GM18517 (cell line): ENCODE results near the gene RPL31.

Source experiments
- ATAC-seq: cut with Tn5 transposase; IDR thresholded peaks from one replicate; pipeline ENCODE4 v1.9.1; 2021; ENCODE audit warnings: mild to moderate bottlenecking, moderate library complexity; ENCODE audit not compliant: unreplicated experiment

Gene RPL31

GRCh38 chr2:100974712-100975520 lies 27.2 kb upstream of the RPL31 start:
- ATAC-seq, result no peak

GRCh38 chr2:100975521-100975785 lies 26.6 kb upstream of the RPL31 start:
- no peak for ATAC-seq

GRCh38 chr2:100976061-100976460 lies 26.0 kb upstream of the RPL31 start:
- ATAC-seq, result no peak

- peak; percentile 93 for ATAC-seq
These were observed 25.3 kb upstream of the RPL31 start for GRCh38 chr2:100976645-100977391.

- ATAC-seq, result no peak
These were observed 24.6 kb upstream of the RPL31 start for GRCh38 chr2:100977511-100977910.

- no peak for ATAC-seq
These were observed 23.4 kb upstream of the RPL31 start for GRCh38 chr2:100978582-100979191.

- ATAC-seq, result no peak
These were observed 22.0 kb upstream of the RPL31 start for GRCh38 chr2:100980046-100980445.

GRCh38 chr2:100981011-100981410 lies 21.1 kb upstream of the RPL31 start:
- ATAC-seq, result no peak

- ATAC-seq, result no peak
These were observed 19.6 kb upstream of the RPL31 start for GRCh38 chr2:100982431-100982861.

GRCh38 chr2:100983201-100983600 lies 18.9 kb upstream of the RPL31 start:
- ATAC-seq, result no peak

GRCh38 chr2:100983684-100984310 lies 18.3 kb upstream of the RPL31 start:
- ATAC-seq, result no peak

- no peak for ATAC-seq
These were observed 17.2 kb upstream of the RPL31 start for GRCh38 chr2:100984892-100985307.

GRCh38 chr2:100986157-100986556 lies 15.9 kb upstream of the RPL31 start:
- ATAC-seq, result no peak

GRCh38 chr2:100987536-100987935 lies 14.6 kb upstream of the RPL31 start:
- ATAC-seq, result no peak

GRCh38 chr2:100987974-100988373 lies 14.1 kb upstream of the RPL31 start:
- ATAC-seq, result no peak

GRCh38 chr2:100988630-100989417 lies 13.3 kb upstream of the RPL31 start:
- no peak for ATAC-seq

GRCh38 chr2:100989666-100990065 lies 12.4 kb upstream of the RPL31 start:
- no peak for ATAC-seq

GRCh38 chr2:100990166-100990565 lies 11.9 kb upstream of the RPL31 start:
- no peak for ATAC-seq

- ATAC-seq, result no peak
These were observed 11.3 kb upstream of the RPL31 start for GRCh38 chr2:100990650-100991403.

GRCh38 chr2:100991404-100991773 lies 10.7 kb upstream of the RPL31 start:
- no peak for ATAC-seq
